CD4-positive, CD25-positive, alpha-beta regulatory T cell (primary cell): ENCODE data around the gene GABRR1. TPM values are rescaled to one million over a fixed set of nuclear protein-coding genes. Genes with fewer than 3 reads are reported as not detected.

Experiments used
- ATAC-seq, 2 donors: fragments of 150-1000 bp; cut with Tn5 transposase; one replicate each; pipeline ENCODE4 v1.10.0; 2021; ENCODE audit warnings: low read depth in 2 of 2, moderate number of reproducible peaks in 2 of 2, moderate library complexity in 1 of 2
- DNase-seq, 3 donors: peaks; one replicate each; pipeline versions ENCODE4 v3.0.0 to v3.0.0-alpha.2; 2012 to 2022; ENCODE audit warnings: mixed read lengths in 1 of 3
- H3K27ac ChIP-seq: one replicate; pipeline ENCODE4 v1.7.0; 2013; ENCODE audit warnings: mild to moderate bottlenecking, low read length; ENCODE audit not compliant: insufficient read depth, poor library complexity, severe bottlenecking
- H3K27me3 ChIP-seq: one replicate; pipeline ENCODE4 v1.7.0; 2013; ENCODE audit warnings: low read length; ENCODE audit not compliant: control insufficient read depth, insufficient read depth
- H3K36me3 ChIP-seq: one replicate; pipeline ENCODE4 v1.7.0; 2013; ENCODE audit warnings: mild to moderate bottlenecking, low read length, moderate library complexity; ENCODE audit not compliant: control insufficient read depth, insufficient read depth
- H3K4me1 ChIP-seq: 2 replicates; pipeline ENCODE4 v1.7.0; 2013; ENCODE audit warnings: mild to moderate bottlenecking, low read length; ENCODE audit not compliant: insufficient read depth, control insufficient read depth, poor library complexity, severe bottlenecking
- H3K4me3 ChIP-seq: one replicate; pipeline ENCODE4 v1.7.0; 2013; ENCODE audit warnings: low read depth, mild to moderate bottlenecking, low read length, moderate library complexity
- H3K9me3 ChIP-seq, 2 experiments: 1 replicate in 1 of 2; 2 replicates in 1 of 2; pipeline ENCODE4 v1.7.0; 2013; ENCODE audit warnings: low read length in 2 of 2, mild to moderate bottlenecking in 1 of 2, moderate library complexity in 1 of 2; ENCODE audit not compliant: control insufficient read depth in 2 of 2
- H3K27ac Mint-ChIP-seq, 3 donors: one replicate each; pipeline ENCODE4 v1.8.0; 2020 to 2022; ENCODE audit warnings: mild to moderate bottlenecking in 3 of 3, mixed read lengths in 3 of 3, moderate library complexity in 2 of 3
- H3K27me3 Mint-ChIP-seq: one replicate; pipeline ENCODE4 v1.8.0; 2022; ENCODE audit warnings: mild to moderate bottlenecking, mixed read lengths
- H3K36me3 Mint-ChIP-seq: one replicate; pipeline ENCODE4 v1.8.0; 2020; ENCODE audit warnings: mixed read lengths
- H3K4me1 Mint-ChIP-seq, 4 donors: one replicate each; pipeline ENCODE4 v1.8.0; 2020 to 2022; ENCODE audit warnings: mixed read lengths in 4 of 4, mild to moderate bottlenecking in 1 of 4
- H3K4me3 Mint-ChIP-seq, 4 donors: one replicate each; pipeline ENCODE4 v1.8.0; 2020 to 2022; ENCODE audit warnings: mild to moderate bottlenecking in 4 of 4, mixed read lengths in 4 of 4, moderate library complexity in 3 of 4
- H3K9me3 Mint-ChIP-seq, 7 donors: one replicate each; pipeline ENCODE4 v1.8.0; 2020 to 2022; ENCODE audit warnings: mixed read lengths in 7 of 7, mild to moderate bottlenecking in 3 of 7, moderate library complexity in 2 of 7
- polyA plus RNA-seq, 4 donors: library from polyadenylated mRNA; unstranded; fragments of 300-500 nt; fragmentation: Illumina TruSeq; gene quantifications; one replicate each; pipeline ENCODE4 v1.2.3, GENCODE V29; 2021
- total RNA-seq: library from RNA; stranded (reverse); gene quantifications from one replicate; pipeline ENCODE4 v1.2.3, GENCODE V29; 2022

The GABRR1 gene
- total RNA-seq (not detected), polyA plus RNA-seq (not detected)

DNA sequence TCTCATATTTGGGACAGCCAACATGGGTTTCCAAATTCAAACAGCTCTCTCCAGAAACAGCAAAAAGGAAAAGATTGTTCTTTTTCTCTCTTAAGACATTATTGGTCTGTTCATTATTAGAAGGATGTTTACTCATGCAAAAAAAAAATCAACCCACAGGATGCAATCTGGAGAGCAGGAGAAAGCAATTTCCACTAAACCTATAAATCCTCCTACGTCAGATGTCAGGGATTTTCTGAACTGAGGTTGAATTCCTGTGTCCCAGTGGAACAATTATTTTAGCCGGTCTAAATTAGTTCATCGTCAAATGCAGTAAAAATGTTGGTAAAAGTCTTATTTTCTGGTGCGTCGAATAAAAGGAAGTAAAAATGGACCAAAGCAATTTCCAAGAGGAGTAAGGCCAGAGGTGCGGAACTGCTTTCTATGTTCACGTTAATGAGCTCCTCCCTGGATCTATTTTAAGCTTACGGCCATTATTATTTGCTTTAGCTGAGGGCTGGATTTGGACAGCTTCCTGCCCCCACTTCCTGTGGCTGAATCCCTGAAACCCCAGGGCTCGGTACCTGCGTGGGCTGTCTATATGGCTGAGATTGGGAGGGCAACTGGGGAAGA, at the start of gene GABRR1:
TSS of gene GABRR1 (minus strand) at position 60 of the 612 bp plus-strand sequence. CDS start at position 24, 36 bp downstream.
- Histone ChIP-seq H3K4me1 (no peaks in the 10 kb centered on the region), H3K9me3 (peaks cover 0 to 2% of the 10 kb centered on the region in 2 experiments), H3K36me3 (no peaks in the 10 kb centered on the region), H3K27me3 (peaks cover 3% of the 10 kb centered on the region), H3K27ac (no peak within 1 kb of the TSS), H3K4me3 (no peak within 1 kb of the TSS)
- ATAC-seq, result no peak
- Mint-ChIP-seq H3K36me3 (no peaks in the 10 kb centered on the region), H3K4me1 (peaks cover 0 to 2% (median 0%) of the 10 kb centered on the region in 4 donors), H3K27ac (peak within 1 kb of the TSS in 1 of 3 donors; percentile 54), H3K27me3 (peaks cover 30% of the 10 kb centered on the region), H3K4me3 (no peak within 1 kb of the TSS), H3K9me3 (peaks cover 0 to 3% (median 0%) of the 10 kb centered on the region in 7 donors)
- no peak for DNase-seq

DNA sequence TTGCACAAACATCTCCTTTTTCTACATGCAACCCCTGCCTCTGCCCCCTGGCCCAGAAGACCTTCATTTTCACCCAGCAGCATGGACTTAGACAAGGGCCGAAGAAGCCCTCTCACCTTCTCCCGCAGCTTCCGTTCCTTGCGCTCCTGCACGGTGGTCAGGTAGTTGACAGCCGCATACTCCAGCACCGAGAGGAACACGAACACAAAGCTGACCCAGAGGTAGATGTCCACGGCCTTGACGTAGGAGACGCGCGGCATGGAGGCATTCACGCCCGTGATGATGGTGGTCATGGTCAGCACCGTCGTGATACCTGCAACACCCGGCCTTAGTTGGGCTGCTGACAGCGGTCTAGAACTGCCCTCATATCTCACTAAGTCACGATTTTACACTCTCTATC, 47.1 kb upstream of the GABRR1 start:
- Mint-ChIP-seq H3K27me3 (peaks cover 11% of the 10 kb centered on the region), H3K9me3 (peaks cover 0 to 2% (median 0%) of the 10 kb centered on the region in 7 donors)

GRCh38 chr6:89260832-89261231, 43.7 kb upstream of the GABRR1 start:
- Mint-ChIP-seq H3K4me1 (peaks cover 0 to 2% (median 0%) of the 10 kb centered on the region in 4 donors), H3K9me3 (peaks cover 0 to 2% (median 0%) of the 10 kb centered on the region in 7 donors), H3K36me3 (no peaks in the 10 kb centered on the region), H3K27me3 (peaks cover 20% of the 10 kb centered on the region), H3K4me3 (no peak overlapping the region), H3K27ac (no peak overlapping the region)
- H3K9me3 ChIP-seq, result no peaks in the 10 kb centered on the region
- H3K27ac ChIP-seq, result no peak overlapping the region
- no peak for DNase-seq
- H3K4me3 ChIP-seq, result no peak overlapping the region
- no peaks in the 10 kb centered on the region for H3K4me1 ChIP-seq
- H3K27me3 ChIP-seq, result no peaks in the 10 kb centered on the region
- no peaks in the 10 kb centered on the region for H3K36me3 ChIP-seq
- no peak for ATAC-seq

More for the DNA sequence above, 47.1 kb upstream of the GABRR1 start:
- ATAC-seq (no peak), DNase-seq (no peak)
- Mint-ChIP-seq H3K4me1 (peaks cover 0 to 2% (median 0%) of the 10 kb centered on the region in 4 donors), H3K27ac (no peak overlapping the region), H3K36me3 (no peaks in the 10 kb centered on the region), H3K4me3 (no peak overlapping the region)
- Histone ChIP-seq H3K4me1 (no peaks in the 10 kb centered on the region), H3K27ac (no peak overlapping the region), H3K4me3 (no peak overlapping the region), H3K27me3 (no peaks in the 10 kb centered on the region), H3K36me3 (no peaks in the 10 kb centered on the region), H3K9me3 (no peaks in the 10 kb centered on the region)

GRCh38 chr6:89260310-89260709, 43.2 kb upstream of the GABRR1 start:
- Mint-ChIP-seq H3K36me3 (no peaks in the 10 kb centered on the region), H3K27ac (no peak overlapping the region), H3K27me3 (peaks cover 20% of the 10 kb centered on the region), H3K9me3 (peaks cover 0 to 2% (median 0%) of the 10 kb centered on the region in 7 donors), H3K4me1 (peaks cover 0 to 2% (median 0%) of the 10 kb centered on the region in 4 donors), H3K4me3 (no peak overlapping the region)
- ATAC-seq, result no peak
- Histone ChIP-seq H3K4me1 (no peaks in the 10 kb centered on the region), H3K27ac (no peak overlapping the region), H3K36me3 (no peaks in the 10 kb centered on the region), H3K9me3 (no peaks in the 10 kb centered on the region), H3K4me3 (no peak overlapping the region), H3K27me3 (no peaks in the 10 kb centered on the region)
- DNase-seq, result no peak

DNA sequence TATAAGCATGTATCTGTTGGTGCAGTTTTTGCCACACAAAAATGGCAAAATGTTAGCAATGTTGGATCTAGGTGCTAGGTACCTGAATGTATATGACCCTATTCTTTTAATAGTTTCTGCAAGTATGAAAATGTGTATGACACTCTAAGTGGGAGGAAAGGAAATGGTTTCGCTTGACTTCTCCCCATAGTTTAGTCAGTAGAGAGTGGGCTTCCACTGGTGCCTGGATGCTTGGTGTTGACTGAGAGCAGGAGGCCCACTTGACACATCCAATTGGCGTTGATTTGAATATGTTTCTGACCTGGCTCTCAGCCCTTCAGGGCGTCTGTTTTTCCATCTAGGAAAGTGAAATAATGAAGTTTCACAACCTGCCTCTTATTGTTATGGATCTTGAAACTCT, 41.8 kb upstream of the GABRR1 start:
- H3K36me3 Mint-ChIP-seq, result no peaks in the 10 kb centered on the region
- H3K27me3 Mint-ChIP-seq, result peaks cover 30% of the 10 kb centered on the region
- no peaks in the 10 kb centered on the region for H3K4me1 ChIP-seq
- H3K4me3 Mint-ChIP-seq, result no peak overlapping the region
- H3K27ac Mint-ChIP-seq, result no peak overlapping the region
- no peaks in the 10 kb centered on the region for H3K36me3 ChIP-seq
- no peak for ATAC-seq
- no peak overlapping the region for H3K27ac ChIP-seq
- no peak for DNase-seq
- H3K9me3 Mint-ChIP-seq, result peaks cover 0 to 2% (median 0%) of the 10 kb centered on the region in 7 donors
- no peak overlapping the region for H3K4me3 ChIP-seq
- no peaks in the 10 kb centered on the region for H3K9me3 ChIP-seq
- H3K4me1 Mint-ChIP-seq, result peaks cover 0 to 2% (median 0%) of the 10 kb centered on the region in 4 donors
- H3K27me3 ChIP-seq, result no peaks in the 10 kb centered on the region

DNA sequence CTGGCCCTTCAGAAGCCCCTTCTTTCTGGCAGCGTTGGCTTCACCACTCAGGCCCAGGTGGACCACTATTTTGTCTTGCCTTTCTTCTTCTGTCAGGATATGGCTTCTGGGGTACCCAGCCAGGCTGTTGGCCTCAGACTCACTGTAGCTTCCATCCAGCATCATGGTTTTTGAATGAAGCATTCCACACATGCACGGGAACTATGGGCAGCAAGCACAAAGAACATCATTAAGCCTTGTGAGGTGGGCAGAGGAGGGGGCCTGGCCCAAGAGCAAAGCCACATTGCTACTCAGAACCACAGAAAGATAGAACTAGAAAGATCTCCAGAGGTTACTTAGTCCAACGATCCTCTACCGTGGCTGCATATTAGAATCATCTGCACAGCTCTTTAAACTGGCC, 40.6 kb upstream of the GABRR1 start:
- Mint-ChIP-seq H3K27me3 (peaks cover 33% of the 10 kb centered on the region), H3K27ac (no peak overlapping the region), H3K4me1 (peaks cover 0 to 2% (median 0%) of the 10 kb centered on the region in 4 donors), H3K4me3 (no peak overlapping the region), H3K9me3 (no peaks in the 10 kb centered on the region), H3K36me3 (no peaks in the 10 kb centered on the region)
- H3K9me3 ChIP-seq, result no peaks in the 10 kb centered on the region
- H3K36me3 ChIP-seq, result no peaks in the 10 kb centered on the region
- no peak overlapping the region for H3K4me3 ChIP-seq
- no peak overlapping the region for H3K27ac ChIP-seq
- no peak for DNase-seq
- H3K4me1 ChIP-seq, result no peaks in the 10 kb centered on the region
- H3K27me3 ChIP-seq, result peaks cover 2% of the 10 kb centered on the region
- ATAC-seq, result no peak

DNA sequence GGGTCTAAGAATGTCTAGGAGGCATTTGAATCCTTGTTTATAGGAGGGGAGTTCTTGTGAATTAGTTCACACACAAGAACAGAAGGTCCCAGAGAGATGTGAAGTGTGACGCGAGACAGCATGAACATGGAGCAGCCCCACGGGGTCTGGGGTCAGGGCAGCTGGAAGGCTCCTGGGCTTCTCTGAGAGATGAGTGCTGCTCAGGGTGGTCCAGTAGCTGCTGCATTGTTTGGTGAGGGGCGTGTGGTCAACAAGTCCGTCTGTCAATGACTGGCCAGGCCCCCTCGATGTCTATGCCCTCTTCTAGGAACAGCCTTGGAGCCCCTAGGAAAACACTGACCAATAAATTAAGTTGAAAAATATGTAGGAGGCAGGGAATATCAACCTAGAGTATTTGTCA, 40.2 kb upstream of the GABRR1 start:
- no peak overlapping the region for H3K27ac ChIP-seq
- no peaks in the 10 kb centered on the region for H3K36me3 Mint-ChIP-seq
- no peak overlapping the region for H3K4me3 Mint-ChIP-seq
- no peaks in the 10 kb centered on the region for H3K9me3 ChIP-seq
- ATAC-seq (no peak), DNase-seq (no peak)
- H3K27ac Mint-ChIP-seq, result no peak overlapping the region
- no peaks in the 10 kb centered on the region for H3K36me3 ChIP-seq
- H3K9me3 Mint-ChIP-seq, result no peaks in the 10 kb centered on the region
- no peak overlapping the region for H3K4me3 ChIP-seq
- peaks cover 0 to 2% (median 0%) of the 10 kb centered on the region in 4 donors for H3K4me1 Mint-ChIP-seq
- no peaks in the 10 kb centered on the region for H3K4me1 ChIP-seq
- peaks cover 4% of the 10 kb centered on the region for H3K27me3 ChIP-seq
- H3K27me3 Mint-ChIP-seq, result peaks cover 33% of the 10 kb centered on the region

- ATAC-seq, result no peak
- Mint-ChIP-seq H3K4me3 (no peak overlapping the region), H3K27ac (no peak overlapping the region), H3K9me3 (no peaks in the 10 kb centered on the region), H3K36me3 (no peaks in the 10 kb centered on the region), H3K4me1 (no peaks in the 10 kb centered on the region), H3K27me3 (peaks cover 38% of the 10 kb centered on the region)
- Histone ChIP-seq H3K27ac (no peak overlapping the region), H3K4me3 (no peak overlapping the region), H3K27me3 (peaks cover 4% of the 10 kb centered on the region), H3K36me3 (no peaks in the 10 kb centered on the region), H3K4me1 (no peaks in the 10 kb centered on the region), H3K9me3 (no peaks in the 10 kb centered on the region)
- no peak for DNase-seq
Measured at GRCh38 chr6:89255417-89255816, 38.3 kb upstream of the GABRR1 start.
